PC-3 (cell line): ENCODE data around the gene STYXL2.

Experiments
- EZH2 ChIP-seq: fragments of 300-600 bp; sonication (generic); IDR thresholded peaks from one replicate; pipeline ENCODE4 v1.6.1; 2017; ENCODE audit warnings: antibody characterized with exemption, mild to moderate bottlenecking, low read length; ENCODE audit not compliant: unreplicated experiment
- EZH2phosphoT487 ChIP-seq: fragments of 300-600 bp; sonication (generic); IDR thresholded peaks from 2 replicates; pipeline ENCODE4 v1.6.1; 2018; ENCODE audit warnings: mild to moderate bottlenecking, antibody characterized with exemption, low read length, borderline replicate concordance
- TF ChIP-seq, protein P1 (sequence below): fragments of 300-600 bp; sonication (generic); conservative IDR thresholded peaks from 2 replicates; pipeline ENCODE4 v1.5.1; 2017; ENCODE audit warnings: antibody characterized with exemption, low read depth, mild to moderate bottlenecking, low read length

DNA sequence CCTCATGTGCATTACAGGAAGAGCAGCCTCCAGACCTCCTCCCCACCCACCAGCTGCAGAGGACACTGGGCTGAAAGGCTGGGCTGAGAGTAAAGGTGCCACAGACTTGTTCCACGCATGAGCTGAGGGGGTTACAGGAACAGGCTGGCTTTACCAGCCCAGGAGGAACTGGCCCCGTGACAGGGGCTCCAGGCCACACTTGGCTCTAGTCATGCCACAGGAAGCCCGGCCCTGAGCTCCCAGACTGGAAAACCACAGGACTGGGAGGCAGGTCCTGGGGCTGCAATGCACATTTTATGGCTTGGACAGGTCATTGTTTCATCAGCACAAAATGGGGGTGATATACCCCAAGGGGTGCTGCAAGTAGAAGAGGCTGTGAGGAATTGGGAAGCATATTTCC lies 39.3 kb upstream of the STYXL2 start:
- TF ChIP-seq, protein P1, sequence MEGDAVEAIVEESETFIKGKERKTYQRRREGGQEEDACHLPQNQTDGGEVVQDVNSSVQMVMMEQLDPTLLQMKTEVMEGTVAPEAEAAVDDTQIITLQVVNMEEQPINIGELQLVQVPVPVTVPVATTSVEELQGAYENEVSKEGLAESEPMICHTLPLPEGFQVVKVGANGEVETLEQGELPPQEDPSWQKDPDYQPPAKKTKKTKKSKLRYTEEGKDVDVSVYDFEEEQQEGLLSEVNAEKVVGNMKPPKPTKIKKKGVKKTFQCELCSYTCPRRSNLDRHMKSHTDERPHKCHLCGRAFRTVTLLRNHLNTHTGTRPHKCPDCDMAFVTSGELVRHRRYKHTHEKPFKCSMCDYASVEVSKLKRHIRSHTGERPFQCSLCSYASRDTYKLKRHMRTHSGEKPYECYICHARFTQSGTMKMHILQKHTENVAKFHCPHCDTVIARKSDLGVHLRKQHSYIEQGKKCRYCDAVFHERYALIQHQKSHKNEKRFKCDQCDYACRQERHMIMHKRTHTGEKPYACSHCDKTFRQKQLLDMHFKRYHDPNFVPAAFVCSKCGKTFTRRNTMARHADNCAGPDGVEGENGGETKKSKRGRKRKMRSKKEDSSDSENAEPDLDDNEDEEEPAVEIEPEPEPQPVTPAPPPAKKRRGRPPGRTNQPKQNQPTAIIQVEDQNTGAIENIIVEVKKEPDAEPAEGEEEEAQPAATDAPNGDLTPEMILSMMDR: no peak
- TF ChIP-seq EZH2 (no peak), EZH2phosphoT487 (no peak)
